Measurements from ENCODE around the gene CACNB4.

DNA sequence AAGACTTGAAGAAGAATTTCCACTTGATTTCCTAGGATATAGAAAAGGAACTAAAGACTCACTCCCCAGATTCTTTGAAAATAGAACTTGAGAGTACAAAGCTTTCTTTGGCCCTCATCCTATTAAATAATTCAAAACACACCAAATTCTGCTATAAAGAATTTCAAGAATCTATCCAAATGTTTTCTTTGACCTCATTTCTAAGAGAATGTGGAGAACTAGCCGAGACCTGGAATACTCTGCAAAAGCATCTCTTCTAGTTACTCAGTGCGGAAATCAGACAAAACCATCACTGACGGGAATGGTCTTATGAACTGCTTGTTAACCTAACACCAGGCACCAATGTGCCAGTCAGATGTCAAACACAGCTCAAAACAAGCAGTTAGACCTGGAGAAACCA, 226.4 kb downstream of the CACNB4 start:
- TF ChIP-seq, protein P1, sequence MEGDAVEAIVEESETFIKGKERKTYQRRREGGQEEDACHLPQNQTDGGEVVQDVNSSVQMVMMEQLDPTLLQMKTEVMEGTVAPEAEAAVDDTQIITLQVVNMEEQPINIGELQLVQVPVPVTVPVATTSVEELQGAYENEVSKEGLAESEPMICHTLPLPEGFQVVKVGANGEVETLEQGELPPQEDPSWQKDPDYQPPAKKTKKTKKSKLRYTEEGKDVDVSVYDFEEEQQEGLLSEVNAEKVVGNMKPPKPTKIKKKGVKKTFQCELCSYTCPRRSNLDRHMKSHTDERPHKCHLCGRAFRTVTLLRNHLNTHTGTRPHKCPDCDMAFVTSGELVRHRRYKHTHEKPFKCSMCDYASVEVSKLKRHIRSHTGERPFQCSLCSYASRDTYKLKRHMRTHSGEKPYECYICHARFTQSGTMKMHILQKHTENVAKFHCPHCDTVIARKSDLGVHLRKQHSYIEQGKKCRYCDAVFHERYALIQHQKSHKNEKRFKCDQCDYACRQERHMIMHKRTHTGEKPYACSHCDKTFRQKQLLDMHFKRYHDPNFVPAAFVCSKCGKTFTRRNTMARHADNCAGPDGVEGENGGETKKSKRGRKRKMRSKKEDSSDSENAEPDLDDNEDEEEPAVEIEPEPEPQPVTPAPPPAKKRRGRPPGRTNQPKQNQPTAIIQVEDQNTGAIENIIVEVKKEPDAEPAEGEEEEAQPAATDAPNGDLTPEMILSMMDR (IDR thresholded peaks at IDR 0.05; ENCODE audit: low read depth, low read length), result no peak
- TF ChIP-seq POLR2A (IDR thresholded peaks at IDR 0.05; ENCODE audit: extremely low read depth, insufficient read length), result no peak

All from NB4 (cell line).